ENCODE data around the gene ANXA6.
"Not testable (repeated sequence)": the region's sequence is repeated elsewhere in the genome, so short reads cannot be mapped to it uniquely, and the experiment has no call there.

Gene ANXA6

DNA sequence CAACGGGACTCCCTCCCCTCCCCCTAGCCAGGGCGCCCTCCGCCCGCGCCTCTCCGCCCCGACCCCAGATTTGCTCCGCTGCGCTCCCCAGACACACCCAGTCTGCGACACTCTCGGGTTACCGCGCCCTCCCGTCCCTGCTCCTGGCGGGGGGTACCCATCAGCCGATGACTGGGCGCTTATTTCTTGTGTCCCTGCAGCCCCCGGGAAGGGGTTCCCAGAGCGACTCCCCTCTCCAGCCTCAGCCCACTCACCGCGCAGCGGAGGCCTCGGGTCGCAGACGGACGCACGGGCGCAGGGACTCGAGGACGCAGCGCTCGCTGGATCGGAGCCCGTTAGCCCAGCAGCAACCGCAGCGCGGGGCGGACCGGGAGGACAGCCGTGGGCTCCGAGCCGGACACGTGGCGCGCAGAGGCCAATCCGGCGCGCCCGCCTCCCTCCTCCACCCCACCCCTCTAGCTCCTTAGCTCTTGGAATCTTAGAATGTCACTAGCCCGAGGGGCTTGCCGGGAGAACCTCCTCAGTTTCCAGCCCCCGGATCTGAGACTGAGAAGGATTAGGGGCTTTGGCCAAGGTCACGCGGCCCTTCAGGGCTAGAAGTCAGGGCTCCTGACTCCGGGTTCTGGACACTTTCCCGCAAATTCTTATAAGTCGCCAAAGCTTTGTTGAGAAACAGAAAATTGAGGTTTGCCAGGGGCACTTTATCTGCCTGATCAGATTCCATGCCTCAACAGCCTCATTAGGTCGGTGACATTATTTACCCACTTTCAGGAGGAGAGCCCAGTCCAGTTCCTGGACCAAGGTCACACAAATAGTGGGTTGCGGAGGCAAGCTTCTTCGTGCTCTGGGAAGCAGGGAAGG lies at the start of gene ANXA6:
Gene ANXA6 (minus strand): TSS at position 354 of the 861 bp plus-strand sequence. CDS start 9,878 bp downstream, outside the sequence.
- no peak for DNase-seq (ENCODE audit: low read depth in 2 of 2, low spot score in 1 of 2)

DNA sequence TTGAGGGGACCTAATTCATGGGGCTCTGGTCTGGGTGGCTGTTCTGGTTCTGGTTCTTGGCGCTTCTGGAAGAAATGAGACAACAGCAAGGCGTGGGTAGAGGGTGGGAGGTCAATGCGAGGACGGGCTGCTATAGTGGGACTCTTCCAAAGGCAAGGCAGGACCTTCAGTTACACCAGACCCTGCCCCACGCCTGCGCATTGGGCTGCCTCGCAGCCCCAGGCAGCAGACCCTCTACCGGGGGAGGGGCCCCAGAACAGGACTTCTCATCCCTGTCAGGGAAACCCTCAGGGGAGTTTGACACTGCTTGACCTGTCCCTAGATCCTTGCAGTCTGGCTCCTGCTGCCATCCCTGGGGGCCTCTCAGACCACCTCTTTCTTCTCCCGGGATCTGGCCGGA lies 47.8 kb upstream of the ANXA6 start:
- no peak for DNase-seq (ENCODE audit: low read depth in 2 of 2, low spot score in 1 of 2)

DNA sequence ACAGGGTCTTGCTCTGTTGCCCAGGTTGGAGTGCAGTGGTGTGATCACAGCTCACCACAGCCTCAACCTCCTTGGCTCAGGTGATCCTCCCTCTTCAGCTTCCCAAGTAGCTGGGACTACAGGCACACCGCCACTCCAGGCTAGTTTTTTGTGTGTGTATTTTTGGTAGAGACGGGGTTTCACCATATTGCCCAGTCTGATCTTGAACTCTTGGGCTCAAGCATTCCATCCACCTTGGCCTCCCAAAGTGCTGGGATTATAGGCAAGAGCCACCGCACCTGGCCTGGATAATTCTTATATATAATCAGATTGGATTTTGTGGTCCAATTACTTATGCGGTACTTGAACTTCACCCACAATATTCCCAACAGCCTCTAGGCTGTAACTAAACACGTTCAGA lies 46.5 kb upstream of the ANXA6 start:
- DNase-seq (ENCODE audit: low read depth in 2 of 2, low spot score in 1 of 2) = no peak

DNA sequence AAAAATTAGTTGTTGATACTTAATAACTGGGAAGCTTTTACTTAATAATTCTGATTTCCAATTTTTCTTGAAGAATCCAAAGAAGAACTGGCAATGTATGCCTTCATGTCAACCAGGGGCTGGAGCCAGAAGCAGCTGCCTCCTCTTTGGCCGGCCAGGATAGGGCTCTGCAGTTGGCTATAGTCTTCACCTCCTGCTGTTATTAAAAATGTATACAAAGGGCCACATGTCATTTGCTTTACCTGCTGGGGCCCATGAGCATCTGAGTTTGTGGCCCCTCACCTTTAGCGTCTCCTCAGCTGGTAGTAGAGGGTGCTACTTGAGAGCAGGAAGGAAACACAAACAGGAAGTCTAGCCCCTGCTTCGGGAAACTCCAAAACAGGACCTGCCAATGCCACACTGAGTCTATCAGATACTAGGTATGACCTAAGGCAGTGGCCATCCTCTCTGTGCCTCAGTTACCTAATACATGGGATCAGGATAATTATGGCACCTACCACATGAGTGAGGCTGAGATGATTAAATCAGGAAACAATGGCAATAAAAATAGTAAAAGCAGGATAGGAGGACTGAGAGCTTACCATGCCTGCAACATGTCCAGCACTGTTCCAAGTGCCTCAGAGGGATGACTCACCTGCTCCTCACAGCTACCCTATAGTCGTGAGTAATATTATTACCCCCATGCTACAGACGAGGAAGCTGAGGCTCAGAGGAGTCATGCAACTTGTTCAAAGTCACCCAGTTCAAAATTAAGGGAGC lies 45.0 kb upstream of the ANXA6 start:
- DNase-seq (ENCODE audit: low read depth in 2 of 2, low spot score in 1 of 2) = no peak

DNA sequence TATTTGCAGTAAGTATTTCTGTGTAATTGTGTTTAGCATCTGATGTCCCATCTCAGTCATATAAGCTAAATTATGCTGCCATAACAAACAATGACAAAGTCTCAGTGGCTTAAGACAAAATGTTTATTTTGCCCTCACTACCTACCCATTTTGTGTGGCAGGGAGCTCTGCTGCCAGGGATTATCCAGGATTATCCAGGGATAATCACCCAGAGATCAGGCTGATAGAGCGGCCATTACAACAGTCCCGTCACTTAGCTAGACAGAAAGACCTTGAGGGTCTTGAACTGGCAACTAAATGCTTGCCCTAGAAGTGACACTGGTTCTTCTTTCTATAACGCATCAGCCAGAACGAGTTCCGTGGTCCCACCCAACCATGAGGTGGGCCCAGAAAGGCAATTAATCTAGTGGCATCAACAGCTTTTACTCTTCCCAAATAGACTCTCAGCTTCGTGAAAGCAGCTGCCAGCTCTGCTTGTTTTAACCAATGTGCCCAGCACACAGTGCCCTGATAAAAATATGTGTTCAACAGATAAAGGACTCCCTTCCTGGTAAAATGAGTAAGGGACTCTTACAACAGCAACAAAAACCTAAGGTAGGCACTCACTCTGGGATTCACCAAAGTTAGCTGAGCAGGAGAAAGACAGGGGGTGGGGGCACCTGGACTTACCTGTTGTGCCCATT lies 43.5 kb upstream of the ANXA6 start:
- DNase-seq (ENCODE audit: low read depth in 2 of 2, low spot score in 1 of 2) = no peak

DNA sequence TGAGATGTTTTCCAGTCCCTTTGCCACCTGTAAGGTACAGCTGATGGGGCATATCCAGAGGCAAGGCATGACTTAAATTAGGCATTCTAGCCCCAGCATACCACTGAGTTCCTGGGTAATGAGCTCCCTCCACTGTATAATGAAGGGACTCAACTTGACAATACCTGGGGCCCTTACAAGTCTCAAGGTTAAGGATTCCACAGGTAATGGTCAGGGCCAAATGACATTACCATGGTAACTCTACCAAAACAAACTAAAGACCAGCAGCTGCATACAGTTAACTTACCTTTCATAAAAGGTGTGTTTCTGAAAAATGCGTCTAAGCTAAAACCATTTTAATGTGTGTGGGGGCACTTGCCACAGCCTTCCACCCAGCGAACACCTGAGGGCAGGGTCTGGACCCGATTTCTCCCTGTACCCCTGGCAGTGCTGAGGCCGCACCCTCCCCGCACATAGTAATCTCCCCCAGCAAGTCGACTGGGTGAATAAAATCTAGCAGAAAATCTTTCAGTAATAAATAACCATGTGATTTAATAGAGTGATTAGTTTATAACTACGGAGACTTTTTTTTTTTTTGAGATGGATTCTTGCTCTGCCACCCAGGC lies 42.1 kb upstream of the ANXA6 start:
- no peak for DNase-seq (ENCODE audit: low read depth in 2 of 2, low spot score in 1 of 2)

DNA sequence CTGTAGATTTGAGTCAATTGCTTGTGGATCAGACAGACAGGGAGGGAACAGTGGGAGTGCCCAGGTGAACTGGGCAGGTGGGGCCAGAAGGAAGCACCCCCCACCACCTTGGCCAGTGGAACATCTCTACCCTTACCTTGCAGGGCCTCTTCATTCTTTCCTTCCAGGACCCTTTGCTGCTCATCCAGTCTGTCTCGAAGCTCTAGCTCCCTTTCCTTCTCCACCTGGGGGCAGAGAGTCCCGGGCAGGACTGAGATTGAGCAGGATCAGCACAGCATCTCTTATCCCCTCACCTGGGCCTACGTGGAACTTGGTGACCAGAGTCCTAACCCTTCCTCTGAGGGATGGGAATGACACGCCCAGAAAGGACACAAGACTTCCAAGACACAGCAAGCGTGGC lies 41.3 kb upstream of the ANXA6 start:
- DNase-seq (ENCODE audit: low read depth in 2 of 2, low spot score in 1 of 2) = no peak

DNA sequence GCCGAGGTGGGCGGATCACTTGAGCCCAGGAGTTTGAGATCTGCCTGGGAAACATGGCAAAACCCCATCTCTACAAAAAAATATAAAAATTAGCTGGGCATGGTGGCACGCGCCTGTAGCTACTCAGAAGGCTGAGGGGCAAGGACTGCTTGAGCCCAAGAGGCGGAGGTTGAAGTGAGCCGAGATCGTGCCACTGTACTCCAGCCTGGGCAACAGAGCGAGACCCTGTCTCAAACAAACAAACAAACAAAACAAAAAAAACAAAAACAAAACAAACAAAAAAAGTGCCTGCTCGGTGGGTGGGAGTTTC lies 39.7 kb upstream of the ANXA6 start:
- DNase-seq (ENCODE audit: low read depth in 2 of 2, low spot score in 1 of 2) = not testable (repeated sequence)

DNA sequence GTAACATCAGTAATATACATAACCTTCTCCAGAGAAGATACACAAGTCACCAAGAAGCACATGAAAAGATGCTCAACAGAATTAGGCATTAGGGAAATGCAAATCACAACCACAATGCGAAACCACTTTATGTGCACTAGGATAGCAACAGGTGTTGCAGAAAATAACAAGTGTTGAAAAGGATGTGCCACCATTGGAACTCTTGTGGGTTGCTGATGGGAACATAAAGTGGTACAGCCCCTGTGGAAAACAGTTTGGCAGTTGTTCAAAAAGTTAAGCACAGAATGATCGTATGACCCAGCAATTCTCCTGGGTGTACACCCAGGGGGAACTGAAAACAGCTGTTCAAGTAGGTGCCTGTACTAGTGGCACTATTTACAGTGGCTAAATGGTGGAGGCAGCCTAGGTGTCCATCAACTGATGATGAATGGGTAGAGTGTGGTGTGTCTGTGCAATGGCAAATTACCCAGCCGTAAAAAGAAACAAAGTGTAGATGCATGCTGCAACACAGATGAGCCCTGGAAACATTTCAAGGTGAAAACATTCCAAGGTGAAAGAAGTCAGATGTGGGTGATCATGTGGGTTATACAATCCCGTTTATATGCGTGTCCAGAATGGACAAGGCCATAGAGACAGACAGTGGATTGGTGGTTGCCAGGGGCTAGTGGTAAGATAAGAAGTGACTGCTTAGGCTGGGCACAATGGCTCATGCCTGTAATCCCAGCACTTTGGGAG lies 39.1 kb upstream of the ANXA6 start:
- no peak for DNase-seq (ENCODE audit: low read depth in 2 of 2, low spot score in 1 of 2)

DNA sequence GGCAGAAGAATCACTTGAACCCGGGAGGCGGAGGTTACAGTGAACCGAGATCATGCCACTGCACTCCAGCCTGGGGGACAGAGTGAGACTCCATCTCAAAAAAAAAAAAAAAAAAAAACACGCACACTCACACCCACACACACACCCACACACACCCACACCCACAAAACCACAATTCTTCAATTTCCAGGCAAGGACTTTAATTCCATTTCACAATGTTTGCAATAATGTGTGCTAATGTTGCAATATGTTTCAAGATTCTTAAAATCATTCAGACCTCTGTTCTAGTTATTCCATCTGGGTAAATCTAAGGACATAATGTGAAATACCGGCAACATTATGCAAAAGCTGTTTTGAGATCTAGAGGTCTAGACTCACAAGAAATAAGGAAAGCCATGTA lies 38.0 kb upstream of the ANXA6 start:
- no peak for DNase-seq (ENCODE audit: low read depth in 2 of 2, low spot score in 1 of 2)

DNA sequence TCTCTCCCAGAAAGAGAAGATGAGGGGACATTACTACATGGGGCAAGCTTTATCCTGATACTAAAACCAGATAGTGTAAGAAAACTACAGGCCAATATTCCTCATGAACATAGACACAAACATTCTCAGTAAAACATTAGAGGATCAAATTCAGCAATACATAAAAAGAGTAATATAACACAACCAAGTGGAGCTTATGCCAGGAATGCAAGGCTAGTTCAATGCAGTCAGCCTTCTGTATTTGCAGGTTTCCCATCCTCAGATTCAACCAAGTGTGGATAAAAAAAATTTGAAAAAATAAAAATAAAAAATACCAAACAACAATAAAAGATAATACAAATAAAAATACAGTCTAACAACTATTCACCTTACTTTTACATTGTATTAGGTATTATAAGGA lies 35.0 kb upstream of the ANXA6 start:
- no peak for DNase-seq (ENCODE audit: low read depth in 2 of 2, low spot score in 1 of 2)

DNA sequence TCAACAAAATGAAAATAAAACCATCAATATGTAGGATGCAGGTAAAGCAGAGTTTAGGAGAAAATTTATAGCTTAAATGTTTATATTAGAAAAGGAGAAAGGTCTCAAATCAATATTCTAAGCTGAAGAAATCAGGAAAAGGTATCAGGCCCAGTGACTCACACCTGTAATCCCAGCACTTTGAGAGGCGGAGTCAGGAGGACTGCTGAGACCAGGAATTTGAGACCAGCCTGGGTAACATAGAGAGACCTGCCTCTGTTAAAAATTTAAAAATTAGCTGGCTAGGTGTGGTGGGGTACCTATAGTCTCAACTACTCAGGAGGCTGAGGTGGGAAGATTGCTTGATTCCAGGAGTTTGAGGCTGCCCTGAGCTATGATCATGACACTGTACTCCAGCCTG lies 34.1 kb upstream of the ANXA6 start:
- no peak for DNase-seq (ENCODE audit: low read depth in 2 of 2, low spot score in 1 of 2)

DNA sequence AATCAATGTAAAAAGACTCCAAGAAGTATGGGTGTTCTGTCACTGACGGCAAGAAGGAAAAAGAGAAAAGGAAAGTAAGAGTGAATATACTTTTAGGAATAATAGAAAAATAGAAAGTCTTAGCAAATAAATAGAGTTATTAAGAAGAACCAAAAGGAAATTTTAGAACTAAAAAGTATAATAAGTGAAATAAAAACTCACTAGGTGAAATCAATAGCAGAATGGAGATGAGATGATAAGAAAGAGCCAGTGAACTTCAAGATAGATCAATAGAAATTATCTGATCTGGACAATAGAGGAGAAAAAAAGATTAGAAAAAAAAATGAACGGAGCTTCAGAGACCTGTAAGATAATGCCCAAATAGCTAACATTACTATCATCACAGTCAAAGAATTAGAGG lies 31.6 kb upstream of the ANXA6 start:
- no peak for DNase-seq (ENCODE audit: low read depth in 2 of 2, low spot score in 1 of 2)

DNA sequence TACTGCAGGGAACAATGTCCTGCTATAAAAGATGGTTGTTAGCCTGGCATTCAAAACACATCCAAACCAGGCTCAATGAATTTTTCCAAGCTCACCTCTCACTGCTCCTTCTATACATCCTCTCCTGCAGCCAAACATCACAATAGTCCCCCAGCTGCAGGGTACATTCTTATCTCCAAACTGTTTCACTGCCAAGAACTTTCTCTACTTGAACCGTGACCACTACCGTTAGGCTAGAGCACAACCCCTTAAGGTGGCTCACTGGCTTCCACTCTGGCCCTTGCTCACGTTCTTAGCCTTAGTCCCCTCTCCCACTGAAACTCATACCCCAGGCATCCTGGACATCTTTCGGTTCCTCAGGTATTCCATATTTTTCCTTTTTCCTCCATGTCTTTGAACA lies 29.0 kb upstream of the ANXA6 start:
- no peak for DNase-seq (ENCODE audit: low read depth in 2 of 2, low spot score in 1 of 2)

DNA sequence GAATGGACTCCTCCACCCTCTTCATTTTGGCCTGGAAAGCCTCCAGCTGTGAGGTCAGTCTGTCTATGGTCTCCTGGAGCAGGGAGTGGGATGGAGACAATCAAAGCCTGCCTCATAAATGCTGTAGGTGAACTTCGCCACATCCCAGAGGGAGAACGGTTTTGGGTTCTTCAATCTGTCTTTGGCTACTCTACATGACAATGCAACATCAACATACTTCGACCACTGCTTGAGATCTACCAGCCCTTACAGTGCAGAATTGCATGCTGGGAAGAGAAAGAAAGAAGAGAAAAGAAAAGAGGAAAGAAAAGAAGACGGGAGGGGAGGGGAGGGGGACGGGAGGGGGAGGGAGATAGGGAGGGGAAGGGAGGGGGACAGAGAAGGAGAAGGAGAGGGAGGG lies 28.5 kb upstream of the ANXA6 start:
- DNase-seq (ENCODE audit: low read depth in 2 of 2, low spot score in 1 of 2) = no peak

DNA sequence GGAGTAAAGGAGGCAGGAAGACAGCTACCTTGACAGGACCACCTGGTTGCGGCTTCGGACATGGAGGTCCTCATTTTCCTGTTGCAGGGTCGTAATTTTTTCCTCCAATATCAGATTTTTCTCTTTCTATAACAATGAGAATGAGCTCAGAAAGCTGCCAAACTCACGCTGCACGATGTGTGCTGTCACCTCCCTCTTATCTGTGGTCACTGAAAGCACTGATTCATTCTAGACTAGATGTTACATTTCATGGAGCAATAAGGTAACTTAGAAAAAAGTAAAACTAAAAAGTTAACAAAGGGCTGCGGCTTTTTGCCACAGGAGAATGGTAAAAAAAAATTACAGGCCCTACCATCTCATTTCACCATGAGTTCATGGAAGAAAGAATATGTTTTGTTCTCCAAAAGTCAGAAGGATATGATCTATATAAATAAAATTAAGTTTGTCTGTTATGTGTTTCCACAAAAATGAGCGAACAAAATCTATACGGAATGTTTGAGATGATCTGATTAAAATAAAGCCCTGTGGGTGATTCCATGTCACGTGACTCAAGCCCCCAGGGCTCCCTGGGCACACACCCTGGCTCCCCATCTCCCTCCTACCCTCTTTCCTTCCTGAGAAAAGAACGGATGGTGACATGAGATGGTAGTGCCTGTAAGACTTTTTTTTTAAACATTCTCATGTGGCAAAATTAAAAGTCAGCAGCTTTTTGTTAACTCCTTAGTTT lies 26.9 kb upstream of the ANXA6 start:
- no peak for DNase-seq (ENCODE audit: low read depth in 2 of 2, low spot score in 1 of 2)

DNA sequence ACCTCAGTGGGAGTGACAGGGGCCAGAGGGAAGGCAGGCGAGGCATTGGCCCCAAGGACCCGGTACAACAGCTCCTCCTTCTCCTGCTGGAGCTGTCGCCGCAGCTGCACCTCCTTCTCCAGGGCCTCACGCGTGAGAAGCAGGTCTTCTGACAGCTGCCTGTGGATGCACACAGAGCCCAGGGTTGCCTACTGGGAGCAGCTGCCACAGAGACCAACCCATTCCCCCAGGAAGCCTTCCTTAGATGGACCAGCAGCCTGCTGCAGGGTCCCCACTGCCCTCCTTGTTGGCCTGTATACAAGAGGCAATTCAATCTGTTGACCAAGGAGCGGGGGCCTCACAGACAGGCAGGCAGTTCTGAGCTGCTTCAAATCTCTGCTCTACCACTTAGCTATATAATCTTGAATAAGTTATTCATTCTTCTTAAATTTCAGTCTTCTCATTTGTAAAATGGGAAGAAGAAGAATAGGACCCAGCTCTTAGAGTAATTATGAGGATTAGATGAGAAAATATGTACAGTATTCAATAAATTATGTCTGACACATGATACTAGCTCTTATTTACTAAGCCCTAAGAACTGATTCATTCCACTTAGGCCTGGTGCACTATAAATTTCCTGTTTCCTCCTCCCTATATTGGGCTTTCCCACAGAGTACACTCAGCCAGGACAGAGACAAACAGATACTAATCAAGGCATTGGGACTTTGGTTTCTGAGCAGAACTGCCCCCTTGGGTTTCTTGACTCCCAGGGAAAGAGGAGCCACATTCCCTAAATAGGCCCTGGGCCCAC lies 26.1 kb upstream of the ANXA6 start:
- DNase-seq (ENCODE audit: low read depth in 2 of 2, low spot score in 1 of 2) = no peak

DNA sequence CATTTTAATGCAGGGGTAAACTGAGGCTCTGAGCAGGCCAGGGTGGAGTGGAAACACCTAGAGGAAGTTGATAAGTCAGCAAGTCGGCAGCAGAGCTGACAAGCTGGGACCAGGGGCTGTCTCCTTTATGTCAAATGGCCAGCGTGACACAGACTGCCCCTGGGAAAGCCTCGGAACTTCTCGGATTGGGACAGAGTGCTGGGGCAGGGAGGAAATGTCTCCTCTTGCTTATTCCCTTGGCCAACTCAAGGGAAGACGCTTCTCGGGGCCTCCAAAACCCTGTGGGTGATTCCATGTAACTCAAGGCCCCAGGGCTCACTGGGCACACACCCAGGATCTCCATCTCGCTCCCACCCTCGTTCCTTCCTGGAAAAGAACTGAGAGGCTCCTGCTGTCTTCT lies 25.4 kb upstream of the ANXA6 start:
- DNase-seq (ENCODE audit: low read depth in 2 of 2, low spot score in 1 of 2) = no peak

DNA sequence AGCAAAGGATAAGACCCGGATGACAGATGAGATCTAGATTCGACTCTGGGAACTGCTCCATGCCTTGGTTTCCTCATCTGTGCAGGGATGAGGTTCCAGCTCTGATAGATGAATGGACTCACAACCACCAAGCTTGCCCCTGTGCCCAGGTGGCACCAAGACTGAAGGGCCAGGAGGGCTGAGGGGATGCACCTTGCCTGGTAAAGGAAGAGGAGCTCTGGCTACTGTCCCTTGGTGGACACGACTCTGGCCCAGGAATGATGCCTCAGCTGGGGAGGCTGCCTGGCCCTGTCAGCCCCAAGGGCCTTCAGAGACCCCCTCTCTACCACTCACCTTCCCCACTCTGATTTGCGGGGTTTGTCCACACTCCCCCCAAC lies 24.9 kb upstream of the ANXA6 start:
- DNase-seq (ENCODE audit: low read depth in 2 of 2, low spot score in 1 of 2) = no peak
